HK-2 (cell line): Measurements from ENCODE around the gene OSR1.
"Not testable (repeated sequence)": the region's sequence is repeated elsewhere in the genome, so short reads cannot be mapped to it uniquely, and the experiment has no call there.

Source experiments
- DNase-seq: peaks from one replicate; pipeline ENCODE4 v3.0.0-alpha.2; 2018; ENCODE audit not compliant: unreplicated experiment

Gene OSR1

DNA sequence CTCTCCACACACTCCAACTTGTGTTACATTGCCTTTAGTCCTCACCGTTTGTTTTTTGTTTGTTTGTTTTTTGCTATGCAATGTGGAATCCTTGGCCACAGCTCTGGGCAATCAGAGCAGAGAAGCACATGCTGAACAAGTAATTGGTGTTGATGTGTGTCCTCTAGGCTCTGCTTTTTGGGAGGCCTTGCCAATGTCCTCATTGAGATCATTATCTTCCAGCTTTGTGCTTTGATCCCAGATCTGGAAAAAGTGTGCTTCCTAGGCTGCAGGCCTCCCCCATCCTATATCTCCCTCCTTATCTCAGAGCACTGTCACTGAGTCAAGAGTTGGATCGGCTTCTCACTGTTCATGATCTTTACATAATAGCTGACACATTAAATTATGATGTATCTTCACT is 25.9 kb downstream of the OSR1 start:
- no peak for DNase-seq

GRCh38 chr2:19331450-19331849 is 27.0 kb downstream of the OSR1 start:
- no peak for DNase-seq

DNA sequence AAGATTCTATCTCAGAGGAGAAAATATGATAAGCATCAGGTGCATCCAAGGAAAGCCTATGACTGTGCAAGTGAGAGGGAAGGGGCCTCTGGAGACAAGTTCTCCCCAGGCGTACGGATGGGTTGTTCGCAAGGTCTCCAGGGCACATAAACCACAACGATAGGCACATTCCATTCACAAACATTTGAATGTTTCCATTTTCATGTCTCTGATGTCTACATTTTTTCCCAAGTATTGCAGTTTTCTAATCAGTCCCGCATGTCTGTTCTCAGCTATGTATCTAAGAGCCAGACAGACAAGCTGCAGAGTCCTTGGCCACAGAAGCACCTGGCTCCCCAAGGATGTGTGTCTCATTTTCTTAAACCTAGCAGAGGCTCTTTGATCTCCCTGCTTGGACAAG is 28.0 kb downstream of the OSR1 start:
- DNase-seq = no peak

DNA sequence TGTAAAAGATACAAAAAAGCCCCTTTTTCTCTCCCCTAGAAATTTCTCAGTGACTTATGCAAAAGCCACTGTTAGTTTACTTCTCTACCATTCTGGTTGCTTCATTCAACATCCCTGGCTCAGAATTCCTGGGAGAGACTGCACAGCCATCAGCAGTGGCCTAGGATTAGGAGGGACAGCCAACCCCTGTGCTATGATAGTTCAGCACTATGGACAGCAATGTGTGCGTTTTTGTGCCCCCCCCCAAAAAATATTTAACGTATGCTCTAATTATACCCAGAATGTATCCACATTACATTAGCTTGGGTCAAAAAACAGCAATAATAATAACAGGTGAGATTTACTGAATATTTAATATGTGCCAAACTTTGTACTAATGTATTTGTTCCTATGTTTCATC is 29.0 kb downstream of the OSR1 start:
- no peak for DNase-seq

GRCh38 chr2:19327496-19327895 is 30.9 kb downstream of the OSR1 start:
- no peak for DNase-seq

DNA sequence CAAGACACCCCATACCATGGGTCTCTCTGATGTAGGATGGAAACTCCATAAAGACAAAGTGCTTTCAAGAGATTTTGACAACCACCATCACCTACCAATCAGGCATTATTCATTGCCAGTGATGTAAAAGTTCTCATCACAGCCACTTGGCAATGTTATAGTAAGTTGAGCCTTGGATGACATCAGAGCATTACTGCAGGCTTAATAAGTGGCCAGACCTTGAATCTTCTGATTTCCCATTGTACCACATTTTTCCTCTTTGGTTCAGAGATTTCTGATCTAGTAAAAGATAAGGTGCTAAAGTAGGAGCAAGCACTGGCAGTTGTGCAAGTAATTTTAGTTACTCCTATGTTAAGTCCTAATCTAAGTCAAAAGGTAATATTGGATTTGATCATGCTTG is 36.5 kb downstream of the OSR1 start:
- no peak for DNase-seq

DNA sequence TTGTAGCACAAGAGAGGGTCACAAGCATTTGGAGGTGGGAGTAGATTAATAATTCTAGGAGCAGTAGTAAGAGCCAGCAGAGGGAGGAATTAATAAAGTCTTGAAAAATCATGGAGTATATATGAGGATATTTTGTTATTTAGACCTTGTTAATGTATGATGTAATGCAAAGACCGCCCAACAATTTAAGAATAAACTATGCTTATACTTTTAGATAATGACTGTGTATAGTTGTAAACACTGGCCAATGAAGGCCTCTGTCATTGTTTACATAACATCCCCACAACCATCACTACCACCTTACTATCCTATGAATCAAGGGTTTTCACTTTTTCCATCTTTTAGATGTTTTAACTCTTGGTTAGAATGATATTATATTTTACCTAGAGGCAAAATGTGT is 37.6 kb downstream of the OSR1 start:
- no peak for DNase-seq

GRCh38 chr2:19319698-19320097 is 38.7 kb downstream of the OSR1 start:
- DNase-seq = no peak

DNA sequence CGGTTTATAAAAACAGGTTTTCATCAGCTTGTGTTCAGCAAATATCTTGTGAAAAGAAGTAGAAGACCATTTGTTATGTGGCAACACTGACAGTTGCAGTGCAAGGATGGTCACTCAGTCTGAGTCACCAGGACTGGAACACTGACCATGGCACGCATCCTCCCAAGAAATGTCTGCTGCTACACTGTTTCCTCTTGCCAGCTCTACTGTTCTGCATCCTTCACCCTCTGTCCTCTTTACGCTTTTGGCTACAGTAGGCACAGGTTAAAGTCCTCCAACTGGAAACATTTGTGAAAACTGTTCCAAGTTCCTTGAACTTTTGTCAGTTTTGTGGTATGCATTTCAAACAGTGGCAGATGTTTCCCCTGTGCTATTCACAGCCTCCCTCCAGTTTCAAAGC is 39.4 kb downstream of the OSR1 start:
- DNase-seq = no peak

GRCh38 chr2:19313553-19313952 is 44.9 kb downstream of the OSR1 start:
- DNase-seq = no peak

DNA sequence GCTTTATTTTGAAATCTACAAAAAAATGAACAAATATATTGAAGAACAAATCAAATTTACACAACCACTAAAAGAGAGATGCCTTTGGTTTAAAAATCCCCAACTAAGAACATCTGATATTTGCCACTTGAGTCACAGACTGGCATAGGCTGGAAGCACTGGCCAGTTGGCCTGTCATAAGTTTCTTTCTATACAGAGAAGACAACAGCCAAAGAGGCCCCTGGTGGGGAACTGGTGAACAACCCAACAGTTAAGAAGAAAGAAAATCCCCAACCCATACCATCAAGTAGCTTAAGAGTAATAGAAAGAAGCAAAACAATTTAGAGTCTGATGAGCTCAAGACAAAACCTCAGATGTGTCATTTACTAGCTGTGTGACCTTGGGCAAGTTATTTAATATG is 45.5 kb downstream of the OSR1 start:
- no peak for DNase-seq

- DNase-seq = not testable (repeated sequence)
These were observed 52.4 kb downstream of the OSR1 start for GRCh38 chr2:19306065-19306464.

GRCh38 chr2:19305400-19306055 is 52.9 kb downstream of the OSR1 start:
- not testable (repeated sequence) for DNase-seq

DNA sequence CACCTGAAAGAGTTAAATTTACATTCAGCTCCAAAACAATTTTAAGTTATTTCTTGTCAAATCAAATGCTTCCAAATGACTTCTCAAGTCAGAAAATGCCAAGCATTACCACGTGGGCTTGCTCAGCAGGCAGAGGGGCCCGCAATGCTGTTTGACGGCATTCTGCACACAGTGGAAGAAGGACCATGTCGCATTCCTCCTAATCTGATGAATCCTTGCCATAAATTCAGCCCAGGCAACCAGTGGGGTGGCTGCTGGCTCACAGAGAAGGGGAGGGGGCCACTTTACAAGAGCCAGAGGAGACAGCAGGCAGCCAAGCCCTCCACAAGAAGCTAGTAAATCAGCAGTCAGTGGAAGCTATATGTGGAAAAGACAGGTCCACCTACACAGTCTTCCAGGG is 56.7 kb downstream of the OSR1 start:
- DNase-seq = no peak
